H1 (cell line): ENCODE data around the gene CUBN. TPM values are rescaled to one million over a fixed set of nuclear protein-coding genes. Genes with fewer than 3 reads are reported as not detected.

Experiments used
- BACH1 ChIP-seq: IDR thresholded peaks from 2 replicates; pipeline ENCODE4 v1.6.1; 2012; ENCODE audit warnings: low read length, improper control_type of control experiment
- CBX8 ChIP-seq: fragments of 300-800, 300-1000 bp; sonication (generic); IDR thresholded peaks from 2 replicates; pipeline ENCODE4 v1.7.1; 2016; ENCODE audit warnings: low read depth, low read length, borderline replicate concordance
- KDM4A ChIP-seq: IDR thresholded peaks from one replicate; pipeline ENCODE4 v1.7.1; 2012; ENCODE audit warnings: low read depth, mild to moderate bottlenecking, moderate library complexity, low read length, inconsistent platforms; ENCODE audit not compliant: severe bottlenecking
- RAD21 ChIP-seq, 2 experiments: IDR thresholded peaks in 1 of 2; conservative IDR thresholded peaks in 1 of 2; 2 replicates each; pipeline ENCODE4 v1.6.1; 2011; ENCODE audit warnings: low read depth in 2 of 2, low read length in 2 of 2, improper control_type of control experiment in 1 of 2, inconsistent platforms in 1 of 2, mild to moderate bottlenecking in 1 of 2, moderate library complexity in 1 of 2
- TCF12 ChIP-seq: IDR thresholded peaks from 2 replicates; pipeline ENCODE4 v1.6.1; 2011; ENCODE audit warnings: low read depth, mild to moderate bottlenecking, low read length
- TEAD4 ChIP-seq: IDR thresholded peaks from 2 replicates; pipeline ENCODE4 v1.6.1; 2012; ENCODE audit warnings: low read depth, low read length, inconsistent platforms, mixed read lengths
- polyA plus RNA-seq, 7 experiments: library from polyadenylated mRNA; depleted of rRNA in 3 of 7; stranded (reverse) in 5 of 7; unstranded in 2 of 7; fragments of >200 nt in 5 of 7; fragments of 200-250 nt in 2 of 7; gene quantifications; 1 replicate in 5 of 7; 2 replicates in 1 of 7; 4 replicates in 1 of 7; pipeline versions ENCODE4 v1.2.1 to v1.2.3, GENCODE V29; 2011 to 2013; ENCODE audit warnings: missing spikeins in 2 of 7, mixed read lengths in 2 of 7
- total RNA-seq: library from RNA; stranded (reverse); fragmentation: NEBNext Ultra II Directional; extraction: Animal tissue kit (Norgen Biotek cat#: 25700); gene quantifications from 2 replicates; pipeline ENCODE4 v1.2.1, GENCODE V29; 2021

Gene CUBN
- total and polyA plus RNA-seq, 2 of the 8 experiments (the other 6 are each of a cell fraction or from before 2014, with no cell fraction given), result 0.04 to 0.08 TPM

DNA sequence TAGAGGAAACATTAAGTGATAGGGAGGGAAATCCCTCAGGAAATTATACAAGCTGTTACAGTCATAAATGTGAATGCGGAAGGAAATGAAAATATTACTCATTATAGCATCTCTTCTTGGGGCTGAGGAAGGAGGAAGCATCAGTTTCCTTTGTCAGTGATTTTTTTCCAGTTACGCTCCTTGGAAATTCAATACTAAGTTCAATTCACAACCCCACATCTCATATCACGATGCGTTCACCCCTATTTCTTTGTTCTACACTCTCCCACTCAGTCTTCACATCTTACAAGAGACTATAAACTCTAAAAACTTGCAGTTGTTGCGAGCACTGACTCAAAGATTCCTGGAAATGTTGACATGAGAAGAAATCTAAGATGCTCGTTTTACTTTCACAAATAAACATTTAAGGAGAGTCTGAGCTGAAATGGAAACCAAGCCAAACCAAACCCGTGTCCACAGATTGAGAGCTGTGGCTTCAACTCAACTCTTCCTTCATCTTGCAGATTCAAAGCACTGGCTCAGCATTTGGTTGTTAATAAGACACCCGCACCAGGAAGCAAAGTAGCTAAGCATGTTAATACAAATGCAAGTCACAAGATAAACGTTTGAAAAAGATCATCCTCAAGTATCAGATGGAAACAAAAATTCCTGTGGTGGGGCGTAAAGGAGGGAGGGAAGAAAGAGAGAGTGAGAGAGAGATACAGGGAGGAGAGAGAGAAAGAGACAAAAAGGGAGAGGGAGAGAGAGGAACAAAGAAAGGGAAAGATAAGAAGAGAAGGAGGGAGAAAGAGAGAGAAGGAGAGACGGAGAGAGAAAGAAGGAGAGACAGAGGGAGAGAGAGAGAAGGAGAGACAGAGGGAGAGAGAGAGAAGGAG, 162.4 kb downstream of the CUBN start (continued):
- TF ChIP-seq TEAD4 (no peak), KDM4A (no peak), TCF12 (no peak), BACH1 (no peak), RAD21 (IDR thresholded peaks at IDR 0.05 in 1 of 2, conservative IDR thresholded peaks at IDR 0.05 in 1 of 2; ENCODE audit: low read depth in 2 of 2, low read length in 2 of 2) (no peak), CBX8 (no peak)
